Liver (tissue), 3 donors: ENCODE measurements around the gene GRWD1.

Experiments
- CTCF ChIP-seq: fragments of 150-350 bp; IDR thresholded peaks from 2 replicates; pipeline ENCODE4 v1.5.1; 2017; ENCODE audit warnings: improper control_type of control experiment, low read depth, low read length; ENCODE audit not compliant: missing input control
- JUND ChIP-seq, 2 donors: IDR thresholded peaks; 2 replicates each; pipeline ENCODE4 v1.6.1; 2016; ENCODE audit warnings: antibody characterized with exemption in 2 of 2
- TAF1 ChIP-seq: conservative IDR thresholded peaks from 2 replicates; pipeline ENCODE4 v1.6.1; 2016; ENCODE audit warnings: antibody characterized with exemption, mild to moderate bottlenecking
- TF ChIP-seq, protein P1 (sequence below): IDR thresholded peaks from 2 replicates; pipeline ENCODE4 v1.6.1; 2016; ENCODE audit warnings: antibody characterized with exemption
- donor health status: healthy.
- donor health status: healthy.

DNA sequence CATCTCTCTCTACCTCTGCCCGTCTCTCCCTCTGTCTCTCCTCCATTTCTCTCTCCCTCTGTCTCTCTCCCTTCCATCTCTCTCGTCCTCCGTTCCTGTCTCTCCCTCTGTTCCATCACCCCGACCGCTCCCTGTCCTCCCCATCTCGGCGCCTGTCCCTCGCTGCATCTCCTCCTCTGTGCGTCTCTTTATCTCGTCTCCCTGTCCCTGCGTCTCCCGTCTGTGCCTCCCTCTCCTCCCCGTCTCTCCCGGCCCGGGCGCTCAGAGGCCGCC, 47.7 kb upstream of the GRWD1 start:
- TF ChIP-seq, protein P1, sequence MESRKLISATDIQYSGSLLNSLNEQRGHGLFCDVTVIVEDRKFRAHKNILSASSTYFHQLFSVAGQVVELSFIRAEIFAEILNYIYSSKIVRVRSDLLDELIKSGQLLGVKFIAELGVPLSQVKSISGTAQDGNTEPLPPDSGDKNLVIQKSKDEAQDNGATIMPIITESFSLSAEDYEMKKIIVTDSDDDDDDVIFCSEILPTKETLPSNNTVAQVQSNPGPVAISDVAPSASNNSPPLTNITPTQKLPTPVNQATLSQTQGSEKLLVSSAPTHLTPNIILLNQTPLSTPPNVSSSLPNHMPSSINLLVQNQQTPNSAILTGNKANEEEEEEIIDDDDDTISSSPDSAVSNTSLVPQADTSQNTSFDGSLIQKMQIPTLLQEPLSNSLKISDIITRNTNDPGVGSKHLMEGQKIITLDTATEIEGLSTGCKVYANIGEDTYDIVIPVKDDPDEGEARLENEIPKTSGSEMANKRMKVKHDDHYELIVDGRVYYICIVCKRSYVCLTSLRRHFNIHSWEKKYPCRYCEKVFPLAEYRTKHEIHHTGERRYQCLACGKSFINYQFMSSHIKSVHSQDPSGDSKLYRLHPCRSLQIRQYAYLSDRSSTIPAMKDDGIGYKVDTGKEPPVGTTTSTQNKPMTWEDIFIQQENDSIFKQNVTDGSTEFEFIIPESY, result no peak
- TF ChIP-seq CTCF (no peak), TAF1 (no peak), JUND (IDR thresholded peaks at IDR 0.05) (no peak)
